Neural progenitor cell (in vitro differentiated cells): Measurements from ENCODE around the gene CES3.

Experiments
- CTCF ChIP-seq: fragments of 200-600 bp; sonication (generic); IDR thresholded peaks from 2 replicates; pipeline ENCODE4 v1.5.1; 2017; ENCODE audit warnings: antibody characterized with exemption, mild to moderate bottlenecking
- EZH2 ChIP-seq: fragments of 200-600 bp; sonication (generic); IDR thresholded peaks from 2 replicates; pipeline ENCODE4 v1.6.1; 2017; ENCODE audit warnings: antibody characterized with exemption, mild to moderate bottlenecking, moderate library complexity

DNA sequence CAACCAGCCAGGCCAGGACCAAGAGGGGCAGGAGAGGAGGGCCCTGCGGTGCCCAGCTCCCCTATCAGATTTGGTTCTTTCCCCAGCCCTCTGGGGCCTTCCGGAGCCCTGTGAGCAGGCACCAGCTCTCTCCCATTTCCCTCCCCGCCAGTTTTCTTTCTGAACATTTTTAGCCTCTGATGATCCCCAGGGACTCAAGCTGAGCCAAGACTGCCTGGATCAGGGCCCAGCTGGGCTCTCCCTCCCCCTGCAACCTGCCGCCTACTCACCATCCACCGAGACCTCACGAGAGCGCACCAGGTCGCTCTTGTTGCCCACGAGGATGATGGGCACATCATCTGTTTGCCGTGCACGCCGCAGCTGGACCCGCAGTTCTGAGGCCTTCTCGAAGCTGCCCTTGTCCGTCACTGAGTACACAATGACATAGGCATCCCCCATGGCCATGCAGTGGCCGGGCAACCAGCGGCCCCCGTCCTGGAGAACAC, 37.8 kb upstream of the CES3 start:
- TF ChIP-seq CTCF (no peak), EZH2 (no peak)
